Adrenal gland (tissue), 12 donors: ENCODE data around the gene DACT1. TPM values are rescaled to one million over a fixed set of nuclear protein-coding genes. Genes with fewer than 3 reads are reported as not detected.

Experiments
- DNase-seq, 7 donors: peaks; one replicate each; pipeline ENCODE4 v3.0.0-alpha.2; 2019 to 2020
- H3K27ac ChIP-seq, 5 donors: fragments of 200-600 bp; sonication (generic) in 4 of 5; 1 replicate in 3 of 5; 2 replicates in 2 of 5; pipeline versions ENCODE4 v1.5.1 to v1.8.0; 2016 to 2020; ENCODE audit warnings: mild to moderate bottlenecking in 1 of 5
- H3K27me3 ChIP-seq: fragments of 200-600 bp; 2 replicates; pipeline ENCODE4 v1.8.0; 2021
- H3K36me3 ChIP-seq, 2 donors: fragments of 200-600 bp; replicated peaks in 1 of 2; 1 replicate in 1 of 2; 2 replicates in 1 of 2; pipeline versions ENCODE4 v1.5.1 to v1.8.0; 2018 to 2022
- H3K4me1 ChIP-seq, 2 donors: fragments of 200-600 bp; replicated peaks in 1 of 2; 1 replicate in 1 of 2; 2 replicates in 1 of 2; pipeline versions ENCODE4 v1.5.1 to v1.8.0; 2018 to 2021
- H3K4me3 ChIP-seq, 4 donors: fragments of 200-600 bp; sonication (generic) in 3 of 4; one replicate each; pipeline ENCODE4 v1.5.1; 2016 to 2018
- H3K9me3 ChIP-seq, 3 donors: fragments of 200-600 bp; sonication (generic) in 1 of 3; replicated peaks in 1 of 3; 1 replicate in 2 of 3; 2 replicates in 1 of 3; pipeline versions ENCODE4 v1.5.1 to v1.8.0; 2016 to 2021
- POLR2A ChIP-seq, 2 donors: fragments of 450-650 bp; IDR thresholded peaks; one replicate each; pipeline ENCODE4 v1.6.1; 2017; ENCODE audit warnings: antibody characterized with exemption in 2 of 2, mild to moderate bottlenecking in 2 of 2, moderate library complexity in 1 of 2
- WGBS, 4 donors: extraction: QIAGEN DNeasy Blood & Tissue Kit in 2 of 4; methylation state at CpG; one replicate each; pipeline versions ENCODE4 v1.1.5 to v1.1.7; 2013 to 2017; 5-methylcytosine and 5-hydroxymethylcytosine counted together
- intact Hi-C, 2 donors: fragments of 100-400 bp; cut with DNase I; formaldehyde crosslinking; loops; one replicate each; pipeline versions ENCODE4 v1.14.1 to v1.15.0; 2022 to 2023
- polyA plus RNA-seq, 3 donors: library from polyadenylated mRNA; stranded (reverse); fragments of 200-250 nt in 2 of 3; fragments of 350-450 nt in 1 of 3; fragmentation: Illumina TruSeq in 1 of 3; extraction: RNeasy Lipid Tissue Mini Kit (QIAGEN cat#74804) in 1 of 3; gene quantifications; one replicate each; pipeline ENCODE4 v1.2.3, GENCODE V29; 2013 to 2014
- total RNA-seq, 9 donors: library from RNA; depleted of rRNA in 4 of 9; stranded (reverse); fragments of >200 nt in 4 of 9; fragments of 120-200 nt in 1 of 9; fragmentation: NEBNext Ultra II Directional in 1 of 9; extraction: Animal tissue kit (Norgen Biotek cat#: 25700) in 1 of 9; gene quantifications; one replicate each; pipeline versions ENCODE4 v1.1.0 to v1.2.4, GENCODE V29; 2013 to 2023
- TF ChIP-seq, protein P1 (sequence below), 6 experiments: fragments of 450-650 bp in 4 of 6; fragments of 200-600 bp in 2 of 6; sonication (generic) in 1 of 6; IDR thresholded peaks; 1 replicate in 5 of 6; 2 replicates in 1 of 6; pipeline versions ENCODE4 v1.5.1 to v1.8.0; 2016 to 2021; ENCODE audit warnings: antibody characterized with exemption in 6 of 6, mild to moderate bottlenecking in 2 of 6, moderate library complexity in 1 of 6
- donor health status: healthy with polysubstance abuse.
- donor health status: Bipolar disorder and iron deficiency.
- donor health status: DM: yes; HTN: yes; CAD: no.
- donor health status: DM: no; HTN: no; CAD: no.
- donor health status: DM: no; HTN: no; CAD: no.
- donor health status: DM: yes; HTN: yes; CAD: no.

Gene DACT1
- total and polyA plus RNA-seq, 12 donors: 2.9 to 32.1 (median 11.2) TPM

- no peak overlapping the region for H3K4me3 ChIP-seq
- H3K27me3 ChIP-seq: no peaks in the 10 kb centered on the region
- H3K27ac ChIP-seq: no peak overlapping the region
- DNase-seq: no peak
- H3K4me1 ChIP-seq: no peaks in the 10 kb centered on the region
- no peaks in the 10 kb centered on the region for H3K9me3 ChIP-seq
- H3K36me3 ChIP-seq: no peaks in the 10 kb centered on the region
- TF ChIP-seq, protein P1, sequence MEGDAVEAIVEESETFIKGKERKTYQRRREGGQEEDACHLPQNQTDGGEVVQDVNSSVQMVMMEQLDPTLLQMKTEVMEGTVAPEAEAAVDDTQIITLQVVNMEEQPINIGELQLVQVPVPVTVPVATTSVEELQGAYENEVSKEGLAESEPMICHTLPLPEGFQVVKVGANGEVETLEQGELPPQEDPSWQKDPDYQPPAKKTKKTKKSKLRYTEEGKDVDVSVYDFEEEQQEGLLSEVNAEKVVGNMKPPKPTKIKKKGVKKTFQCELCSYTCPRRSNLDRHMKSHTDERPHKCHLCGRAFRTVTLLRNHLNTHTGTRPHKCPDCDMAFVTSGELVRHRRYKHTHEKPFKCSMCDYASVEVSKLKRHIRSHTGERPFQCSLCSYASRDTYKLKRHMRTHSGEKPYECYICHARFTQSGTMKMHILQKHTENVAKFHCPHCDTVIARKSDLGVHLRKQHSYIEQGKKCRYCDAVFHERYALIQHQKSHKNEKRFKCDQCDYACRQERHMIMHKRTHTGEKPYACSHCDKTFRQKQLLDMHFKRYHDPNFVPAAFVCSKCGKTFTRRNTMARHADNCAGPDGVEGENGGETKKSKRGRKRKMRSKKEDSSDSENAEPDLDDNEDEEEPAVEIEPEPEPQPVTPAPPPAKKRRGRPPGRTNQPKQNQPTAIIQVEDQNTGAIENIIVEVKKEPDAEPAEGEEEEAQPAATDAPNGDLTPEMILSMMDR (IDR thresholded peaks at IDR 0.05): no peak
- no peak for TF ChIP-seq POLR2A (IDR thresholded peaks at IDR 0.05)
- WGBS, 4 donors: 73 to 84% (median 82%) methylated on average over 14 of the region's 14 CpGs
- intact Hi-C loops: no loop called here
Measured at GRCh38 chr14:58690801-58691516, 53.2 kb downstream of the DACT1 start.

DNA sequence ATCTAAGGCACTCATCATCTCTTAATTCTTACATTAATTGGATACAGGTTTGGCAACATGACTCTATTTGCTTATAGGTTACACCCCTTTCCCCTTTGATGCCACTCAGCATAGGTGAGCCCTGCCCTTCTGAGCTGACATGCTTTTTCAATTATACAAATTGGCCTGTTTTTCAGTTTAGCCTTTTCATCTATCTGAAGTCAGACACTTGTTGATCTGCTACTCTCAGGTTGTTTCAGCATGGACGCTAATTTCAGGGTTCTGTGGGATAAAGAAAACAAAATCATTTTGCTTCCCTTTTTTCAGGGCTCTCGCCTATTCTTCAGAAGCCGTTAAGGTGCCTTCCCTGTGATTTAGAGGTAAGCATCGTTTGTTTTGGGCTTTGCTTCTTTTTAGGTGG, 55.3 kb downstream of the DACT1 start:
- WGBS, 4 donors: 76 to 90% (median 79%) methylated on average over 4 of the region's 4 CpGs

DNA sequence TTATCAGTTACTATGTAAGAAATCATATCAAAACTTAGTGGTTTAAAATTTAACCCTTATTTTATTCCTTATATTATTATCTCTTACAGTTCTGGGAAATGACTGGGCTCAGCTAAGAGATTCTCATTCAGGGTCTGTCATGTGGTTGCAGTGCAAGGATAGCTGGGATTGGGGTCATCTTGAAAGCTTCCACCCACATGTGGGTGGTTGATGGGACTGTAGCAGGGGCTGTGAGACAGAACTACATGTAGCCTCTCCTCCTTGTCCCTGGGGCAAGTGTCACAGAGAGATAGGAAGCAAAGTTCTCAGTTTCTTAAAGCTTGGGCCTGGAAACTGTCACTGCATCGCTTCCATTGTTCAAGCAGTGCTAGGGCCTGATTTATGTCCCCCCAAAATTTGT, 57.8 kb downstream of the DACT1 start:
- intact Hi-C loops: no loop called here
- 98 to 100% (median 100%) methylated on average over 1 of the region's 1 CpG for WGBS, 4 donors
- TF ChIP-seq, protein P1 (IDR thresholded peaks at IDR 0.05): no peak
- no peak for TF ChIP-seq POLR2A (IDR thresholded peaks at IDR 0.05)

More for the DNA sequence above, 55.3 kb downstream of the DACT1 start:
- Histone ChIP-seq H3K4me3 (no peak overlapping the region), H3K4me1 (no peaks in the 10 kb centered on the region), H3K27ac (no peak overlapping the region), H3K36me3 (no peaks in the 10 kb centered on the region), H3K27me3 (no peaks in the 10 kb centered on the region), H3K9me3 (no peaks in the 10 kb centered on the region)
- no peak for DNase-seq
- TF ChIP-seq, protein P1 (IDR thresholded peaks at IDR 0.05): no peak
- TF ChIP-seq POLR2A (IDR thresholded peaks at IDR 0.05): no peak
- intact Hi-C loops: no loop called here

DNA sequence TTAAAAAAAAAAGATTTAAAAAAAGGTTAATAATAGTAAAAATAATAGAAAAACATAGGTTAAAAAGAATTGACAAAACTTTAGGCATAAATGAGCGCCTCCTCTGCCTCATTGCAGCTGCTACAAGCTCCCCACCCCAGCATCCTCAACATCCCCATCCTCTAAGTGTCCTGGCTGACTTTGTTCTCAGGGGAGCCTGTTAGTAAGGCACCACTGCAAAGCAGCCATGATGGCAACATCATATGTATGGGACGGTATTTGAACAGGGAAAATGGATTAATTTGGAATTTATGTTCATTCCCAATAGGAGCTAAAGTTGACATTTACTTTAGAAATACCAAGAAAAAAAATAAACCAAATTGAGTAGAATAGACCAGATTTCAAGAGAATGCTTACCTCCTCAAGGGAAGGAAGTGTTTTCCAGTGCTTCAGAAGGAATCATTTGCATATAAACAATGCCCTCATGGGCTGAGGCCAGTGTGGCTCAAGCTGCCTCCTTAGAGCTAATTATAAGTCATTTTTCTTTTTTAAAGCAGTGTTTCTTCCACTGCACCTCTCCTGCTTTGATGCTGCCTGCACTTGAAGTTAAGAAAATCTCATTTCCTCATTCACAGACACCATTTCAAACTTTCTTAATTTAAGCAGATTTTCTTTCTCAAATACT, 59.6 kb downstream of the DACT1 start:
- Histone ChIP-seq H3K27me3 (no peaks in the 10 kb centered on the region), H3K4me1 (peaks cover 0 to 5% of the 10 kb centered on the region in 2 donors)

More for the DNA sequence above, 57.8 kb downstream of the DACT1 start:
- H3K27me3 ChIP-seq: no peaks in the 10 kb centered on the region
- H3K27ac ChIP-seq: no peak overlapping the region
- H3K36me3 ChIP-seq: no peaks in the 10 kb centered on the region
- no peak overlapping the region for H3K4me3 ChIP-seq
- no peaks in the 10 kb centered on the region for H3K4me1 ChIP-seq
- no peaks in the 10 kb centered on the region for H3K9me3 ChIP-seq
- no peak for DNase-seq

More for the DNA sequence above, 59.6 kb downstream of the DACT1 start:
- intact Hi-C loops: no loop called here
- H3K36me3 ChIP-seq: no peaks in the 10 kb centered on the region
- no peak overlapping the region for H3K27ac ChIP-seq
- H3K4me3 ChIP-seq: no peak overlapping the region
- no peak for TF ChIP-seq POLR2A (IDR thresholded peaks at IDR 0.05)
- TF ChIP-seq, protein P1 (IDR thresholded peaks at IDR 0.05): no peak
- WGBS, 4 donors: 90 to 96% (median 92%) methylated on average over 2 of the region's 2 CpGs
- DNase-seq: no peak
- no peaks in the 10 kb centered on the region for H3K9me3 ChIP-seq

Other genes with a start within 250 kb of the DACT1 start
- under 1 TPM in 1 of 9 donors, not detected in 8; 0.58 TPM for gene TOMM20L, start 242.0 kb upstream of the DACT1 start, total RNA-seq
- gene TOMM20L, start 242.0 kb upstream of the DACT1 start, polyA plus RNA-seq: not detected
- gene TIMM9, start 210.4 kb upstream of the DACT1 start, total RNA-seq: 100 to 1,000 TPM in 2 of 9 donors, 10 to 100 TPM in 7; 30.3 to 113 (median 46.9) TPM
- 10 to 100 TPM; 35.7 to 99.1 (median 43.0) TPM for gene TIMM9, start 210.4 kb upstream of the DACT1 start, polyA plus RNA-seq
- gene KIAA0586, start 210.2 kb upstream of the DACT1 start, total RNA-seq: 10 to 100 TPM; 11.1 to 28.7 (median 16.0) TPM
- 10 to 100 TPM in 2 of 3 donors, 1 to 10 TPM in 1; 9.1 to 14.6 (median 14.0) TPM for gene KIAA0586, start 210.2 kb upstream of the DACT1 start, polyA plus RNA-seq